ENCODE measurements around the gene ADH7.

DNA sequence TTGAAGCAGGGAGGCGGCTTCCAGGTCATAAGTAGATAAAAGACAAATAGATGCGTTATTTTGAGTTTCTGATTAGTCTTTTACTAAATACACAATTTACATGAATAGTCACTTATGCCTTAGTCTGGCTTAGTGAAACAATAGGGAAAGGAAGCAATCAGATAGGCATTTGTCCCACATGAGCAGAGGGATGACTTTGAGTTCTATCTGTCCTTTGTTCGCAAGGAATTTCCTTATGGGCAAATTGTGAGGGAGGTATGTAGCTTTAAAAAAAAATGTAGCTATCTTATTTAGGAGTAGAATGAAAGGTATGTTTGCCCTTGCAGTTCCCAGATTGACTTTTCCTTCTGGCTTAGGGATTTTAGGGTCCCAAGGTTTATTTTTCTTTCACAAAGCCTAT, 56.3 kb downstream of the ADH7 start:
- TF ChIP-seq, protein P1, sequence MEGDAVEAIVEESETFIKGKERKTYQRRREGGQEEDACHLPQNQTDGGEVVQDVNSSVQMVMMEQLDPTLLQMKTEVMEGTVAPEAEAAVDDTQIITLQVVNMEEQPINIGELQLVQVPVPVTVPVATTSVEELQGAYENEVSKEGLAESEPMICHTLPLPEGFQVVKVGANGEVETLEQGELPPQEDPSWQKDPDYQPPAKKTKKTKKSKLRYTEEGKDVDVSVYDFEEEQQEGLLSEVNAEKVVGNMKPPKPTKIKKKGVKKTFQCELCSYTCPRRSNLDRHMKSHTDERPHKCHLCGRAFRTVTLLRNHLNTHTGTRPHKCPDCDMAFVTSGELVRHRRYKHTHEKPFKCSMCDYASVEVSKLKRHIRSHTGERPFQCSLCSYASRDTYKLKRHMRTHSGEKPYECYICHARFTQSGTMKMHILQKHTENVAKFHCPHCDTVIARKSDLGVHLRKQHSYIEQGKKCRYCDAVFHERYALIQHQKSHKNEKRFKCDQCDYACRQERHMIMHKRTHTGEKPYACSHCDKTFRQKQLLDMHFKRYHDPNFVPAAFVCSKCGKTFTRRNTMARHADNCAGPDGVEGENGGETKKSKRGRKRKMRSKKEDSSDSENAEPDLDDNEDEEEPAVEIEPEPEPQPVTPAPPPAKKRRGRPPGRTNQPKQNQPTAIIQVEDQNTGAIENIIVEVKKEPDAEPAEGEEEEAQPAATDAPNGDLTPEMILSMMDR (IDR thresholded peaks at IDR 0.05; ENCODE audit: low read depth, low read length, poor library complexity, severe bottlenecking): no peak
- no peak for TF ChIP-seq EZH2phosphoT487 (IDR thresholded peaks at IDR 0.05; ENCODE audit: borderline replicate concordance, low read length)
